ENCODE results near the gene AHSG.

DNA sequence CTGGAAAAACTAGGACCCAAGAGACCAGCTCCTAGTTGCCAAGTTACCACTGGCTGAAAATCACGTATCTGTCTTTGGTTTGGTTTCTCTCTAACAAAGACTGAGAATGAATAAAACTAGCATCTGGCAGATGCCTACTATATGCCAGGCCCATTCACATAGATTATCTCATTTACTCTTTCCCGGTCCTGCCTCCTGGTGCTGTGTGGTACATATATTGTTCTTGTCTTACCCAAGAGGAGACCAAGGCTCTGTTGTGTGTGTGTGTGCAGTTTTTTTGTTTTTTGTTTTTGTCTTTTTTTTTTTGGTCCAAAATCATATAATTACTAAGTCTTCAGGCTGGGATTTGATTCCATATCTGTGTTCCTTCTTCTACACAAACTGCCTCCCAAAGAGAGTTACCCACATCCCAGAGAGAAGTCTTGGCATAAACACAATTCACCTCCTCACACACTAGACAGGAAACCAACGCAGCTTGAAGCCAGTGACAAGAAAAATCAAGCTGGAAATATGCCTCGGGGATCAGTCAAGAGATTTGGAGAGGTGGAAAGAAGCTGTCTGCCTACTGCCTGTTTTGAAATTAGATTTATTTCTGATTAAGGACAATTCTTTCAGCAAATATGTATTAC, 891 bp downstream of the AHSG start:
- TF ChIP-seq JUNB (IDR thresholded peaks at IDR 0.05; ENCODE audit: unreplicated experiment), result no peak
- TF ChIP-seq, protein P1, sequence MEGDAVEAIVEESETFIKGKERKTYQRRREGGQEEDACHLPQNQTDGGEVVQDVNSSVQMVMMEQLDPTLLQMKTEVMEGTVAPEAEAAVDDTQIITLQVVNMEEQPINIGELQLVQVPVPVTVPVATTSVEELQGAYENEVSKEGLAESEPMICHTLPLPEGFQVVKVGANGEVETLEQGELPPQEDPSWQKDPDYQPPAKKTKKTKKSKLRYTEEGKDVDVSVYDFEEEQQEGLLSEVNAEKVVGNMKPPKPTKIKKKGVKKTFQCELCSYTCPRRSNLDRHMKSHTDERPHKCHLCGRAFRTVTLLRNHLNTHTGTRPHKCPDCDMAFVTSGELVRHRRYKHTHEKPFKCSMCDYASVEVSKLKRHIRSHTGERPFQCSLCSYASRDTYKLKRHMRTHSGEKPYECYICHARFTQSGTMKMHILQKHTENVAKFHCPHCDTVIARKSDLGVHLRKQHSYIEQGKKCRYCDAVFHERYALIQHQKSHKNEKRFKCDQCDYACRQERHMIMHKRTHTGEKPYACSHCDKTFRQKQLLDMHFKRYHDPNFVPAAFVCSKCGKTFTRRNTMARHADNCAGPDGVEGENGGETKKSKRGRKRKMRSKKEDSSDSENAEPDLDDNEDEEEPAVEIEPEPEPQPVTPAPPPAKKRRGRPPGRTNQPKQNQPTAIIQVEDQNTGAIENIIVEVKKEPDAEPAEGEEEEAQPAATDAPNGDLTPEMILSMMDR (conservative IDR thresholded peaks at IDR 0.05; ENCODE audit: low read depth in 2 of 2), result no peak
